Trophoblast cell (in vitro differentiated cells and primary cell): ENCODE data around the gene TMEM128.

Experiments
- DNase-seq, 2 donors: peaks; one replicate each; pipeline ENCODE4 v3.0.0-alpha.2; 2016
- H2AFZ ChIP-seq: 2 replicates; pipeline ENCODE4 v1.6.1; 2013; ENCODE audit warnings: low read length, moderate library complexity, mild to moderate bottlenecking; ENCODE audit not compliant: insufficient read depth, poor library complexity
- H2AK5ac ChIP-seq: 2 replicates; pipeline ENCODE4 v1.6.1; 2013; ENCODE audit warnings: mild to moderate bottlenecking, low read length
- H2BK120ac ChIP-seq: 2 replicates; pipeline ENCODE4 v1.6.1; 2013; ENCODE audit warnings: low read length, mild to moderate bottlenecking, moderate library complexity; ENCODE audit not compliant: insufficient read depth, poor library complexity
- H2BK12ac ChIP-seq: 2 replicates; pipeline ENCODE4 v1.6.1; 2013; ENCODE audit warnings: mild to moderate bottlenecking, low read length, moderate library complexity
- H2BK5ac ChIP-seq: 2 replicates; pipeline ENCODE4 v1.6.1; 2013; ENCODE audit warnings: low read length, low read depth, moderate library complexity, mild to moderate bottlenecking; ENCODE audit not compliant: poor library complexity
- H3K14ac ChIP-seq: 2 replicates; pipeline ENCODE4 v1.6.1; 2013; ENCODE audit warnings: mild to moderate bottlenecking, low read length
- H3K18ac ChIP-seq: 2 replicates; pipeline ENCODE4 v1.6.1; 2013; ENCODE audit warnings: mild to moderate bottlenecking, low read length
- H3K23ac ChIP-seq: 2 replicates; pipeline ENCODE4 v1.6.1; 2013; ENCODE audit warnings: low read length
- H3K27ac ChIP-seq: 2 replicates; pipeline ENCODE4 v1.5.1; 2013; ENCODE audit warnings: low read depth, mild to moderate bottlenecking, inconsistent platforms, low read length, moderate library complexity
- H3K27me3 ChIP-seq: 2 replicates; pipeline ENCODE4 v1.6.1; 2013; ENCODE audit warnings: inconsistent platforms, mild to moderate bottlenecking, low read length, moderate library complexity; ENCODE audit not compliant: insufficient read depth
- H3K36me3 ChIP-seq, 2 experiments: 1 replicate in 1 of 2; 2 replicates in 1 of 2; pipeline ENCODE4 v1.6.1; 2013; ENCODE audit warnings: low read length in 2 of 2, mild to moderate bottlenecking in 2 of 2, moderate library complexity in 1 of 2; ENCODE audit not compliant: insufficient read depth in 2 of 2, control insufficient read depth in 1 of 2
- H3K4ac ChIP-seq: 2 replicates; pipeline ENCODE4 v1.6.1; 2013; ENCODE audit warnings: low read depth, mild to moderate bottlenecking, low read length, moderate library complexity
- H3K4me1 ChIP-seq, 2 experiments: 1 replicate in 1 of 2; 2 replicates in 1 of 2; pipeline ENCODE4 v1.6.1; 2013; ENCODE audit warnings: low read length in 2 of 2, mild to moderate bottlenecking in 2 of 2, moderate library complexity in 1 of 2; ENCODE audit not compliant: insufficient read depth in 2 of 2, control insufficient read depth in 1 of 2
- H3K4me2 ChIP-seq: 2 replicates; pipeline ENCODE4 v1.6.1; 2013; ENCODE audit warnings: inconsistent platforms, mild to moderate bottlenecking, low read length, moderate library complexity
- H3K4me3 ChIP-seq: 2 replicates; pipeline ENCODE4 v1.5.1; 2013; ENCODE audit warnings: mild to moderate bottlenecking, low read depth, low read length, inconsistent platforms
- H3K79me1 ChIP-seq: one replicate; pipeline ENCODE4 v1.6.1; 2013; ENCODE audit warnings: low read length
- H3K79me2 ChIP-seq: 2 replicates; pipeline ENCODE4 v1.6.1; 2013; ENCODE audit warnings: low read length, mild to moderate bottlenecking; ENCODE audit not compliant: control insufficient read depth, insufficient read depth, poor library complexity
- H3K9ac ChIP-seq: 2 replicates; pipeline ENCODE4 v1.6.1; 2013; ENCODE audit warnings: mild to moderate bottlenecking, low read length
- H3K9me3 ChIP-seq: 2 replicates; pipeline ENCODE4 v1.6.1; 2013; ENCODE audit warnings: low read depth, mild to moderate bottlenecking, control low read depth, inconsistent platforms, low read length; ENCODE audit not compliant: insufficient read depth
- H4K12ac ChIP-seq: 2 replicates; pipeline ENCODE4 v1.6.1; 2013; ENCODE audit warnings: low read depth, mild to moderate bottlenecking, low read length, moderate library complexity
- H4K8ac ChIP-seq: 2 replicates; pipeline ENCODE4 v1.6.1; 2013; ENCODE audit warnings: low read depth, mild to moderate bottlenecking, low read length, moderate library complexity
- H4K91ac ChIP-seq: one replicate; pipeline ENCODE4 v1.6.1; 2013; ENCODE audit warnings: low read depth, mild to moderate bottlenecking, low read length, moderate library complexity
- WGBS: extraction: QIAGEN DNeasy Blood & Tissue Kit; methylation state at CpG from one replicate; pipeline ENCODE4 v1.1.7; 2013; ENCODE audit warnings: missing lambda C conversion rate; ENCODE audit not compliant: insufficient read length, insufficient coverage; ENCODE audit errors: extremely low coverage; 5-methylcytosine and 5-hydroxymethylcytosine counted together

Gene TMEM128

DNA sequence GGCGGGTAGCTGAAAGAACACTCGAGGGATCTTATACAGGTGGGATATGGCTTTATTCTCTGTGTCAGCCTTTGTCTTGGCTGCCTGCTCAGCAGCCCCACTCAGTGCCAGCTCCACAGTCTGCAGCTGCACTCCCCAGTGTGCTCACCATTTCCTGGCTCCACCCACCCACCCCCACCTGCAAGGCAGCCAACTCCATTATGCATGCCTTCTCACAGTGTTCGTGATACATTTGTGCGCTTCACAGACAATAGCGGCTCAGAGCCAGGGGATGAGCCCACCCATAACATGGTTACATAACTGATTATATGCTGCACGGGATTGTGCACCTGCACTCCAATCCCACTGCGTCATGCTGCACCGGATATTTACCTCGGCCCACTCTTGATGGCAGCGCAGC, 8.8 kb upstream of the TMEM128 start:
- Histone ChIP-seq H3K79me1 (no peaks in the 10 kb centered on the region), H3K79me2 (no peaks in the 10 kb centered on the region), H4K8ac (no peak overlapping the region), H2BK12ac (no peak overlapping the region), H2BK5ac (no peak overlapping the region), H3K4me3 (no peak overlapping the region), H3K9ac (no peak overlapping the region), H3K36me3 (no peaks in the 10 kb centered on the region), H3K27ac (no peak overlapping the region), H3K4ac (no peak overlapping the region), H3K4me1 (no peaks in the 10 kb centered on the region), H3K9me3 (no peaks in the 10 kb centered on the region), H2AK5ac (no peak overlapping the region), H4K12ac (no peak overlapping the region), H3K4me2 (no peak overlapping the region), H2BK120ac (no peak overlapping the region), H3K27me3 (no peaks in the 10 kb centered on the region), H2AFZ (no peak overlapping the region), H3K23ac (no peak overlapping the region), H3K18ac (no peak overlapping the region), H3K14ac (no peak overlapping the region), H4K91ac (no peak overlapping the region)
- DNase-seq: no peak
- no CpG with 5 or more reads among the region's 10 CpGs for WGBS

DNA sequence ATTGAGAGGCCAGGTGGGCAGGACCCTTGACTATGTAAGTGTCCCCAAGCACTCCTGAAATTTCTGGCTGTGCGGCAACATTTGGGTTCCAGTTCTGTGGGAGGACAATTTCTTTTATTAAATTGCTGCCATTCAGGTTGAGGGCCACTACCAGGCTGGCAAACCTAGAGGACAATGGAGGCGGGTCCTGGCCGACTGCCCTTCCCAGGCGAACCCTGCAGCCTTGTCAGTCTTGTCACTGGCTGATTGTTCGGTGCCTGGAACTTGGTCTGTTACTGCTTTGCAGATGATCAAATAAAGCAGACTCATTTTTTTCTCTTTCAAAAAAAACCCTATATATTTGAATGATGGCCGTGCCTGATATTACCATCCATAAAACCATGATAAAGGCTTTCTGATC, 6.6 kb upstream of the TMEM128 start:
- H2BK120ac ChIP-seq: no peak overlapping the region
- no peak overlapping the region for H2AFZ ChIP-seq
- no peak overlapping the region for H3K18ac ChIP-seq
- H3K23ac ChIP-seq: no peak overlapping the region
- no peak overlapping the region for H3K27ac ChIP-seq
- no peaks in the 10 kb centered on the region for H3K27me3 ChIP-seq
- H2AK5ac ChIP-seq: no peak overlapping the region
- H2BK5ac ChIP-seq: no peak overlapping the region
- no peaks in the 10 kb centered on the region for H3K79me2 ChIP-seq
- H3K4me3 ChIP-seq: no peak overlapping the region
- H3K79me1 ChIP-seq: no peaks in the 10 kb centered on the region
- H3K36me3 ChIP-seq: no peaks in the 10 kb centered on the region
- H2BK12ac ChIP-seq: no peak overlapping the region
- no peak overlapping the region for H3K4me2 ChIP-seq
- no peak overlapping the region for H4K12ac ChIP-seq
- no peak overlapping the region for H3K14ac ChIP-seq
- H3K4me1 ChIP-seq: no peaks in the 10 kb centered on the region
- no peak overlapping the region for H3K9ac ChIP-seq
- H4K91ac ChIP-seq: no peak overlapping the region
- no peak for DNase-seq
- H3K9me3 ChIP-seq: no peaks in the 10 kb centered on the region
- WGBS: no CpG with 5 or more reads among the region's 6 CpGs
- no peak overlapping the region for H4K8ac ChIP-seq
- no peak overlapping the region for H3K4ac ChIP-seq

DNA sequence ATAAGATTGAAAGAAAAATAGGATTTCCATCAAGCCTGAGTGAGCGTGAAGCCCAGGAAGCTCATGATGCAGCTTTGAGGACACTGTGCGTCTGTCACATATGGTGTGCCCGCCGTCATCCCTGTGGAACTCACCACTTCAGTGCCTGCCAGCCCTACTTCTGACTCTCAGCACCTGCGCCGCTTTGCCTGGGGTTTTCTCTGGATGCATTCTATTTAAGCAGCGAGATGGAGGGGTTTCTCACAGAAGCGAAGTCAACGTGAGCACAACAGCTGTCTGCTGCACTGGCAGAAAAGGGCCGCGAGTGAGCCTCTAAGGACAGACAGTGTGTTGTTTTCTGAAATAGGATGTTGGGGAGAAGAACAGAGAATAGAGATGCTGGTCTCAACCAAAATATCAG, 6.2 kb upstream of the TMEM128 start:
- no peak overlapping the region for H3K18ac ChIP-seq
- no CpG with 5 or more reads among the region's 11 CpGs for WGBS

DNA sequence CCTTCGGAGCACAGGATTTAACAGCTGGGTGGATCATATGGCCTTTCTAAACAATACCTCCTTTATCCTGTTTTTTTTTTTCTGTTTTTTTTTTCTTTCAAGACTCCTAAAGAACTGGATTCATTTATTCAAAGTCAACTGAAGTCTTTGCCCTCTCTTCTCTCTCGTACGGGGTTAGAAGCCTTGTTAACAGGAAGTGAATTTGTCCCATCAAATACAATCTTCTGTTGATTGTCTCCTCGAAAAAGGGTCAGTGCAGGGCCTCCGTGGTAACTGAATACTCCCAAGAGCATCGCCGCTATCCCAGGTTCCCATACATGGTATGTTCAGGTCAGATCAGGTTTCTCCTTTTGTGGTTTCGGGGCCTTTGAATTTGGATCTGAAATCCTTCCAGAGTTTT, 1.8 kb upstream of the TMEM128 start:
- H3K27ac ChIP-seq: no peak overlapping the region
- WGBS: no CpG with 5 or more reads among the region's 8 CpGs

More for the DNA sequence above, 6.2 kb upstream of the TMEM128 start:
- Histone ChIP-seq H3K9ac (no peak overlapping the region), H3K4me1 (no peaks in the 10 kb centered on the region), H2BK120ac (no peak overlapping the region), H4K12ac (no peak overlapping the region), H4K91ac (no peak overlapping the region), H3K9me3 (no peaks in the 10 kb centered on the region), H2AFZ (no peak overlapping the region), H3K4ac (no peak overlapping the region), H3K36me3 (no peaks in the 10 kb centered on the region), H2AK5ac (no peak overlapping the region), H3K14ac (no peak overlapping the region), H3K23ac (no peak overlapping the region), H2BK12ac (no peak overlapping the region), H3K79me2 (no peaks in the 10 kb centered on the region), H3K79me1 (no peaks in the 10 kb centered on the region), H3K27me3 (no peaks in the 10 kb centered on the region), H3K27ac (no peak overlapping the region), H3K4me2 (no peak overlapping the region), H4K8ac (no peak overlapping the region), H3K4me3 (no peak overlapping the region), H2BK5ac (no peak overlapping the region)
- DNase-seq: no peak

More for the DNA sequence above, 1.8 kb upstream of the TMEM128 start:
- no peaks in the 10 kb centered on the region for H3K9me3 ChIP-seq
- H3K27me3 ChIP-seq: no peaks in the 10 kb centered on the region
- no peak overlapping the region for H4K12ac ChIP-seq
- H3K18ac ChIP-seq: no peak overlapping the region
- no peak overlapping the region for H3K23ac ChIP-seq
- no peak overlapping the region for H3K14ac ChIP-seq
- H2AK5ac ChIP-seq: no peak overlapping the region
- H3K36me3 ChIP-seq: peaks cover 0 to 5% of the 10 kb centered on the region in 2 experiments
- H2AFZ ChIP-seq: no peak overlapping the region
- H3K4me2 ChIP-seq: no peak overlapping the region
- H3K4ac ChIP-seq: no peak overlapping the region
- H4K91ac ChIP-seq: no peak overlapping the region
- H3K4me1 ChIP-seq: peaks cover 3 to 8% of the 10 kb centered on the region in 2 experiments
- H2BK12ac ChIP-seq: no peak overlapping the region
- no peak overlapping the region for H2BK120ac ChIP-seq
- H2BK5ac ChIP-seq: no peak overlapping the region
- no peak overlapping the region for H3K9ac ChIP-seq
- H3K79me2 ChIP-seq: peaks cover 4% of the 10 kb centered on the region
- no peak for DNase-seq
- peaks cover 8% of the 10 kb centered on the region for H3K79me1 ChIP-seq
- H3K4me3 ChIP-seq: no peak overlapping the region
- H4K8ac ChIP-seq: no peak overlapping the region
